Posterior vena cava (tissue), 2 donors: Measurements from ENCODE around the gene ACYP2. TPM values are rescaled to one million over a fixed set of nuclear protein-coding genes. Genes with fewer than 3 reads are reported as not detected.
"Not testable (repeated sequence)": the region's sequence is repeated elsewhere in the genome, so short reads cannot be mapped to it uniquely, and the experiment has no call there.

Source experiments
- DNase-seq: peaks from one replicate; pipeline ENCODE4 v3.0.0-alpha.2; 2020; ENCODE audit warnings: low spot score
- intact Hi-C, 2 donors: fragments of 100-400 bp; cut with DNase I; formaldehyde crosslinking; loops; one replicate each; pipeline versions ENCODE4 v1.14.1 to v1.14.2; 2022 to 2023
- total RNA-seq, 2 donors: library from RNA; stranded (reverse); fragmentation: NEBNext Ultra II Directional; extraction: Animal tissue kit (Norgen Biotek cat#: 25700); gene quantifications; one replicate each; pipeline ENCODE4 v1.2.1, GENCODE V29; 2021
- donor health status: DM: yes; HTN: yes; CAD: no.
- donor health status: DM: yes; HTN: yes; CAD: no.

Gene ACYP2
- total RNA-seq, 2 donors from 2014 or later: 16.8 to 17.0 TPM

- intact Hi-C loops: no loop called here
Measured at GRCh38 chr2:54092940-54093339, 22.5 kb upstream of the ACYP2 start.

DNA sequence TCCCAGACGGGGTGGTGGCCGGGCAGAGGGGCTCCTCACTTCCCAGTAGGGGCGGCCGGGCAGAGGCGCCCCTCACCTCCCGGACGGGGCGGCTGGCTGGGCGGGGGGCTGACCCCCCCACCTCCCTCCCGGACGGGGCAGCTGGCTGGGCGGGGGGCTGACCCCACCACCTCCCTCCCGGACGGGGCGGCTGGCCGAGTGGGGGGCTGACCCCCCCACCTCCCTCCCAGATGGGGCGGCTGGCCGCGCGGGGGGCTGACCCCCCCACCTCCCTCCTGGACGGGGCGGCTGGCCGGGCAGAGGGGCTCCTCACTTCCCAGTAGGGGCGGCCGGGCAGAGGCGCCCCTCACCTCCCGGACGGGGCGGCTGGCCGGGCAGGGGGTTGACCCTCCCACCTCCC, 20.0 kb upstream of the ACYP2 start:
- intact Hi-C loops: not testable (repeated sequence)

More at GRCh38 chr2:54092940-54093339, 22.5 kb upstream of the ACYP2 start:
- no peak for DNase-seq

GRCh38 chr2:54096141-54096540, 19.3 kb upstream of the ACYP2 start:
- intact Hi-C loops: not testable (repeated sequence)

More for the DNA sequence above, 20.0 kb upstream of the ACYP2 start:
- not testable (repeated sequence) for DNase-seq

GRCh38 chr2:54097124-54097523, 18.3 kb upstream of the ACYP2 start:
- intact Hi-C loops: no loop called here
- no peak for DNase-seq

More at GRCh38 chr2:54096141-54096540, 19.3 kb upstream of the ACYP2 start:
- DNase-seq: not testable (repeated sequence)

- intact Hi-C loops: no loop called here
- no peak for DNase-seq
Measured at GRCh38 chr2:54099370-54099769, 16.0 kb upstream of the ACYP2 start.

DNA sequence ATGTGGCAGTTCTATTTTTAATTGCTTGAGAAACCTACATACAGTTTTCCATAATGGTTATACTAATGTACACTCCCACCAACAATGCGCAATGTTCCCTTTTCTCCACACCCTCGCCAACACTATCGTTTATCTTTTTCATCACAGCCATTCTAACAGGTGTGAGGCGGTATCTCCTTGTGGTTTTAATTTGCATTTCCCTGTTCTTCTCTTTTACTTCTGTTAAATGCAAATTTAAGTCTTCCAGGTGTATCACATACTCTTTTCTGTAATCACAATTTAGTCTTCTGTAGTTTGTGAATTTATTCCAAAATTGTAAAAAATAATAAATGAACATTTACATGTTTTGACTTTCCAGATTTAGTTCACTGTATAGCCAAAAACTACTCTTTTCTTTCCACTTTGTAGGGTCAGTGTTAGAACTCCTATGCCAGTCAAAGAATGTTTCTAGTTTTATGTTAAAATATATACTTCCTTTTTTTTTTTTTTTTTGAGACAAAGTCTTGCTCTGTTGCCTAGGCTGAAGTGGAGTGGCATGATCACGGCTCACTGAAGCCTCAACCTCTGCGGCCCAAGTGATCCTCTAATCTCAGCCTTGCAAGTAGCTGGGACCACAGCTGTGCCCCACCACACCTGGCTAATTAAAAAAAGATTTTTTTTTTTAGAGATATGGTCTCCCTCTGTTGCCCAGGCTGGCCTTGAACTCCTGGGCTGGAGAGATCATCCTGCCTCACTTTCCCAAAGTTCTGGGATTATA, 15.4 kb upstream of the ACYP2 start:
- intact Hi-C loops: no loop called here
- DNase-seq: no peak

GRCh38 chr2:54100772-54101171, 14.6 kb upstream of the ACYP2 start:
- no peak for DNase-seq
- intact Hi-C loops: no loop called here

DNA sequence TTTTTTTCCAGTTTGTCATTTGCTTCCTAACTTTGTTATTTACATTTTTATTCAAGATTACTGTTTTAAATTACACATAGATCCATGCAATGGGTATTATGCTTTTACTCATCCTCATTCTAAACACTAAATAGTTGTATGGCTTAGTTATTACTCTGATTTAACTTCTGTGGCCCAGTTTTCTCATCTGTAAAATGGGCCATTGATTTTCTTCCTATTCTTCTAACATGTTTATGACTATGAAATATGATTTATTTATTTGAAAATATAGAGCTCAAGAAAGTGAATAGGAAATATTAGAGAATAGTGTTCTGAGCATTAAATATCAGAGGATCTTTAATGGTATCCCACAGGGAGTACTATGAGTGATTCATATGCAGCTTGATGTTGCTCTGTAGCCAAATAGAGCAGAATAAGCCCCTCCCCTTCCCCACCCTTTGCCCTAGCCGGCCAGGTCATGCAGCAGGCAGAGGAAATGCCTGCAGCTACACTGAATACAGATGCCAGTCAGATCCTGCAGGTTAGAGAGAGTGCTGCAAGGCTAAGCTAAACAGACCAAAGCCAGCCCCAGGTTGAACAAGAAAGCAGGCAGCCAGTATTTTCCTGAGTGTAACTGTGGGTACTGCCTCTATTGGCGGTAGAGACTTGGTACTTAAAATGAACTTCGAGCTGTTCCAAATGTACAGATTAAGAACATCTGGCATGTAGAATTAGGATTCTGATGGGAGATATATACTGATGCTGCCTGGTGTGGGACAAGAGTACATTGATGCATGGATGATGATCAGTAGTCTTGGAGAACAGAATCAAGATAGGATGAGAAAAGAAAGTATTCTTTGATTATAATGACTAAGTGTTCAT, 11.7 kb upstream of the ACYP2 start:
- no peak for DNase-seq
- intact Hi-C loops: no loop called here

GRCh38 chr2:54106631-54107454, 8.6 kb upstream of the ACYP2 start:
- intact Hi-C loops: no loop called here

GRCh38 chr2:54107455-54107764, 8.0 kb upstream of the ACYP2 start:
- DNase-seq: no peak
- intact Hi-C loops: no loop called here

More at GRCh38 chr2:54106631-54107454, 8.6 kb upstream of the ACYP2 start:
- no peak for DNase-seq

DNA sequence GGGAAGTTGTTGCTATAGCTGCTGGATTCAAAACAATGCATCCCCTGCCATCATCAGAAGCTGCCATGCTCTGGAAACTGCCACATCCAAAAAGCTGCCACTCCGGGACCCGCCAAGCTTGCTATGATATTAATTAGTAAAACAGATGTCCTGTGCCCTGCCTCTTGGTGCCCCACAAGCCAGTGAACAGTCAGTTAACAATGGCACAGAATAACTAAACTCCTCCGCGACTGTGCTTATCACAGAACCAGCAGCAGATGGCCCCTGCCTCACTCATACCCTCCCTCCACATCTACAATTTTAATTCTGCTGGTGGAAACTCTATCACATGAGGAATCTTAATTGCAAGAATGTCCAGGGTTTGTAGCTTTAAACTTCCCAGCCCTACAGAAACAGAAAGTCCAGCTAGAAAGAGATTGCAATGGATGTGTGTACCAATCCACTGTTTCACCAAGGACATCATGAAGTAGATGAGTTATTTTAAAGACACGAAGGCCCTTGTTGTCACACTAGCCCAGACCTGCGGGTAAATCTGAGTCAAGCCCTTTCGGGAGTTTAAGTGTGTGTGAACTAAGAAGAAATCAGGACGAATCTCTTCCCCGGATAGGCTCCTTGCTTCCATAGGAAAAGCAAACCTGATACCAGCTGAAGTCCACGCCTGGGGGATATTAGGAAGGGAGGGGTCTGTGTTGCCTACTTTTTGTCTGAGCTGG, 7.4 kb upstream of the ACYP2 start:
- intact Hi-C loops: no loop called here
- DNase-seq: no peak

- intact Hi-C loops: no loop called here
Measured at GRCh38 chr2:54109848-54110247, 5.6 kb upstream of the ACYP2 start.

GRCh38 chr2:54114479-54114878, 936 bp upstream of the ACYP2 start:
- intact Hi-C loops, DNase-seq: not testable (repeated sequence)

More at GRCh38 chr2:54109848-54110247, 5.6 kb upstream of the ACYP2 start:
- DNase-seq: no peak

DNA sequence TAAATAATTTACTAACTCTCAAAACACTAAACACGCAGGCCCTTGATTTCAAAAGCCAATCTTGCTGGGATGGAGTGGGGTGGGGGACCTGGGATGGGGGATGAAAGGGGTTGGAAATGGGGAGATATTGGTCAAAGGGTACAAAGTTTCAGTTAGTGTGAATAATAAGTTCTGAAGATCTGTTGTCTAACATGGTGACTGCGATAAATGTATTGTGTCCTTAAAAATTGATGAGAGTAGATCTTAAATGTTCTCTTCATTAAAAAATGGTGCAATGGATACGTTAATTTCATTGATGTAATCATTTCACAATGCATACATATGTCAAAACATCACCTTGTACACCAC, 505 bp upstream of the ACYP2 start:
- no peak for DNase-seq
- intact Hi-C loops: no loop called here

- DNase-seq, intact Hi-C loops: not testable (repeated sequence)
Measured at GRCh38 chr2:54116598-54116997, 1.2 kb downstream of the ACYP2 start.

- intact Hi-C loops: no loop called here
- DNase-seq: no peak
Measured at GRCh38 chr2:54120950-54121349, 5.5 kb downstream of the ACYP2 start.

GRCh38 chr2:54122171-54122935, 6.9 kb downstream of the ACYP2 start:
- DNase-seq: no peak
- intact Hi-C loops: no loop called here

GRCh38 chr2:54122939-54123338, 7.5 kb downstream of the ACYP2 start:
- intact Hi-C loops: no loop called here
- DNase-seq: no peak
